GM12872 (cell line): ENCODE results near the gene HSD17B7.
"Not testable (repeated sequence)": the region's sequence is repeated elsewhere in the genome, so short reads cannot be mapped to it uniquely, and the experiment has no call there.

ENCODE experiments used
- TF ChIP-seq, protein P1 (sequence below): IDR thresholded peaks from 3 replicates; pipeline ENCODE4 v1.5.1; 2011; ENCODE audit warnings: low read depth, mild to moderate bottlenecking, low read length, moderate library complexity; ENCODE audit not compliant: insufficient read depth

HSD17B7 gene, protein sequence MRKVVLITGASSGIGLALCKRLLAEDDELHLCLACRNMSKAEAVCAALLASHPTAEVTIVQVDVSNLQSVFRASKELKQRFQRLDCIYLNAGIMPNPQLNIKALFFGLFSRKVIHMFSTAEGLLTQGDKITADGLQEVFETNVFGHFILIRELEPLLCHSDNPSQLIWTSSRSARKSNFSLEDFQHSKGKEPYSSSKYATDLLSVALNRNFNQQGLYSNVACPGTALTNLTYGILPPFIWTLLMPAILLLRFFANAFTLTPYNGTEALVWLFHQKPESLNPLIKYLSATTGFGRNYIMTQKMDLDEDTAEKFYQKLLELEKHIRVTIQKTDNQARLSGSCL

DNA sequence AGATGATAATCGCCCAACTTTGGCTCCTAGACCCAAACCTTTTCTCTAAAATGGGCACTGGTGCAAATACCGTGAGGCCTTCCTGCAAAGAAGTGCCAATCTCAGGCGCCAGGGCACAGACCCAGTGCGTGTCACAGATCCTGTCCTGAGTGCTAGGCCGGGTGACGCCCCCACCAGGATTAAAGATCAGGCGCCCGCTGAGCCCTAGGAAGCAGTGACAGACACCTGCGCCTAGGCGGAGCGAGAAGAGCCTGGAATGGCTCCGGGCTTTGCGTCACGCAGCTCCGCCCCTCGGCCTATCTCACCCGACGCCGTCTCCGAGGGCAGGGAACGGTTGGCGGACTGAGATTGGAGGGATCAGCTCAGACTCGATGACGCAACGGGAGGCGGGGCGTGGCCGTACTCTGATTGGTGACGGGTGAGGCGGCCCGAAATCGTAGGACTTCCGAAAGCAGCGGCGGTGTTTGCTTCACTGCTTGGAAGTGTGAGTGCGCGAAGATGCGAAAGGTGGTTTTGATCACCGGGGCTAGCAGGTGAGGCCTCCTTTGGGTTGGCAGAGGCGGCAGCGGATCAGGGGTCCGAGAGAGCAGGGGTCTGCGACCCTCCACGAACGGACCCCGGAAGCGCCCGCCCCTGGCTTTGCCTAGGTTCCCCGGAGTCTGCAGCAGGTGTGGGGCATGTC lies at the start of gene HSD17B7:
TSS of gene HSD17B7 (plus strand) at position 400 of the 682 bp plus-strand sequence. CDS start at position 499, 99 bp downstream.
- TF ChIP-seq, protein P1, sequence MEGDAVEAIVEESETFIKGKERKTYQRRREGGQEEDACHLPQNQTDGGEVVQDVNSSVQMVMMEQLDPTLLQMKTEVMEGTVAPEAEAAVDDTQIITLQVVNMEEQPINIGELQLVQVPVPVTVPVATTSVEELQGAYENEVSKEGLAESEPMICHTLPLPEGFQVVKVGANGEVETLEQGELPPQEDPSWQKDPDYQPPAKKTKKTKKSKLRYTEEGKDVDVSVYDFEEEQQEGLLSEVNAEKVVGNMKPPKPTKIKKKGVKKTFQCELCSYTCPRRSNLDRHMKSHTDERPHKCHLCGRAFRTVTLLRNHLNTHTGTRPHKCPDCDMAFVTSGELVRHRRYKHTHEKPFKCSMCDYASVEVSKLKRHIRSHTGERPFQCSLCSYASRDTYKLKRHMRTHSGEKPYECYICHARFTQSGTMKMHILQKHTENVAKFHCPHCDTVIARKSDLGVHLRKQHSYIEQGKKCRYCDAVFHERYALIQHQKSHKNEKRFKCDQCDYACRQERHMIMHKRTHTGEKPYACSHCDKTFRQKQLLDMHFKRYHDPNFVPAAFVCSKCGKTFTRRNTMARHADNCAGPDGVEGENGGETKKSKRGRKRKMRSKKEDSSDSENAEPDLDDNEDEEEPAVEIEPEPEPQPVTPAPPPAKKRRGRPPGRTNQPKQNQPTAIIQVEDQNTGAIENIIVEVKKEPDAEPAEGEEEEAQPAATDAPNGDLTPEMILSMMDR: not testable (repeated sequence)

DNA sequence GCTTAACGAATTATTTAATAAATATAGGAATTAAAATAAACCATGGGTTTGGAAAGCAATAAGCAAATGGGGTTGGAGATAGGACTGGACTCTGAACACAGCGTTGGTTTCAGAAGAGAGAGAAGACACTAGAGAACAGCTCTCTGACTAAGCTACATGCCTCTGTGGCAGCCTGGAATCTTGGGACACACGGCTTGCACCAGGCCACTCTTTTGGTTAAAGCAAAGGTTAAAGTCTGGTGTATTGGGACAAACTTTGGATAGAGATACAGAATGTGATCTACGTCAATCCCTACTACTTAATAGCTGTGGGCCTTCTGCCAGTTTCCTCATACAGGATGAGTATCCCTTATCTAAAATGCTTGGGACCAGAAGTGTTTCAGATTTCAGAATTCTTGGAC lies 49.7 kb upstream of the HSD17B7 start:
- TF ChIP-seq, protein P1: no peak

DNA sequence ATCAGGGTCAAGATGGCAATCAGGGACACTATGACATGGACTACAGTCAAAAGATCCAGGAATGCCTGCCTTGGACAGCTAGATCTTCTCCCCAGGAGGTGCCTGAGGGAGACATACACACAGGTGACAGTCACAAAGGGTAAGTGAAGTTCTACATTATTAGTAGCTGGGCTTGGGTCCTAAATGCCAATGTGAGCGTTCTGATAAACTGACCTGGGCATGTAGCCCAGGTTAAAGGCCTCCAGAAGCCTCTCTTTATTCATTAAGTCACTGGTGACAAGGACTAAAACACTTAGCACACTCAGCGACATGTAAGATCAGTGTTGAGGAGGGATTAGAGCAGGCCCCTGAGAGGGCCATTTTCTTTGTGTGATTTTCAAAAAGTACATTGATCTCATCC lies 48.9 kb upstream of the HSD17B7 start:
- TF ChIP-seq, protein P1: no peak

DNA sequence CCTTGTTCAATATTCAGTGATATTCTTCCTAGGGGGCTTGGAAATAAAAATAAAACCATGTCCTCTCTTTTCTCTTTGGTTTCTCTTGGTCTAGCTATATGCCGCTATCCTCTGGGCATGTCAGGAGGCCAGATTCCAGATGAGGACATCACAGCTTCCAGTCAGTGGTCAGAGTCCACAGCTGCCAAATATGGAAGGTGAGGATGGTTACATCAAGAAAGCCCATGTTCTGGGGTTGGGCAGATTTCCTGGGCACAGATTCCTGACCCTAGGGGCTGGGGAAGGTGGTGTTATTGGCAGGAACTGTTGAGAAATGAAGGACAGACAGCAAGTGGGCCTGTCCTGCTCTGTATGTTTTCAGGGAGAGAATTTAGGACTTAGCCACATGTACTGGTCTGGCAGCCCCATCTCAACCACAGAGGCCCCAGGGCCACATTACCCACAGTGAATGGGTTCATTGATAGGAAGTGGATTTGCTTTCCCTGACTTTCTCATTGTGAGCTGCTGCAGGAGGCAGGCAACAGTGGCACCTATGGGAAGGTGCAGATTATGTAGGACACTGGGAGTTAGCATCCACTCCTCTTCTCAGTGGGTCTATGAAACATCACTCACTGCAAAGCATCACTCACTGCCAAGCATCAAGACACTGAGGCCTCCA lies 37.4 kb upstream of the HSD17B7 start:
- TF ChIP-seq, protein P1: no peak

DNA sequence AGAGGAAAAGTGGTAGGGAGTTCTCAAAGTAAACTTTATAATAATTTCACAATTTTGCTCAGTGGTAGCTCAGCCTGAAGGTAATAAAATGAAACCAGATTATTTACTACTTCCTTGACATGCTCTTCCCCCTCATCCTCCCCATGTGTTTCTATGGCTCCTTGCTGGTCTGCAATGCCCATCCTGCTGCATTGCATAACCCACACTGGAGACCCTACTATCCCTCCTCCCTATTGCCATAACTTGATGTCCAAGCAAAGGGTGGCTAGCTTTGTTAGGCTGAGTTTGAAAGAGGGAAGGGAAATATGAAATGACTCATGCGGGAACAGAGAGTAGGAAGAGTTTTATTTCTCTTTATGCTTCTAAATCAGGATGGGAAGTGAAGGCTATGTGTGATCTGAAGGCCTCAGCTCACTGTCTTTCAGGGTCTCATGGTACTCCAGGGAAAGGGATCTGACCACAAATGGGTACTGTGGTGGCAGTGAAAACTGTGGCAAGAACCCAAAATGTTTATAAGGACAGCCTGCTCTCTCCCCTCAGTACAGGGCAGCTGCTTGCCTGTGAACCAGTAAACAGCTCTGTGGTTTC lies 36.4 kb upstream of the HSD17B7 start:
- TF ChIP-seq, protein P1: no peak

DNA sequence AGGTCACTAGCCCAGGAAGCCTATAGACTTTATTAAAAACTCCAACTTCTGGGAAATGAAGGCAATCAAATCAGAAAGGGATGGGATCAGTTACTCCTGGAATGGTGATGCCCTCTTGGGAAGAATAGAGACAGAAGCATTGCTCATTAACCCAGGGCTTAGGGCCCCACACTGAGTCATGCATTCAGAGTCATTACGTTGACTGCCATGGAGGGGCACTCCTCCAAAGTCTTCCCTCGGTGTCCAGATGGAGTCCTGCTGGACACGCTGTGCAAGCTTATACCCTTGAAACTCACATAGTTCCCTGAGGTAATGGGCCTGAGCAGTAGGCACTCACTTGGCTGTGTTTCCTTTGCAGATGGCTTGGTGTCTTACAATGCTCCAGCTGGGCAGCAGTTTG lies 35.2 kb upstream of the HSD17B7 start:
- TF ChIP-seq, protein P1: no peak

DNA sequence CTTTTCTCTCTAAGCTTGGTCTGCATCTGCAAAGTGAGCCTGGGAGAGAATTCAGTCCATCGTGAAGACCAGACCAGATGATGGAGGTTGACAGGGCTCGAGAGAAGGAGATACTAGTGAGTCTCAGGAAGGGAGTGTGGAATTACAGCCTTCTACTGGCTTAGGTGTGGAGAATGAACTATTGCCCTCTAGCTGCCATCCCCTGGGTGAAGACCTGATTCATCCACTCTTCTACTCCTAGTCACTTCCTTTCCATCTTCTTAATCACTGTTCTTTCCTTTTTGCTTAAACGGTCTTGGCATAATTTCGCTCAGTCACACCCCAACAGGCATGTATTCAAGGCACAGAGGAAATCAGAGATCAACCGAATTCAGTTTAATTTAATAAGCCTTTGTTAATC lies 34.0 kb upstream of the HSD17B7 start:
- TF ChIP-seq, protein P1: no peak
